Endodermal cell (in vitro differentiated cells): ENCODE data around the gene OR1M1. TPM values are rescaled to one million over a fixed set of nuclear protein-coding genes. Genes with fewer than 3 reads are reported as not detected.

Experiments used
- DNase-seq: peaks from one replicate; pipeline ENCODE4 v3.0.0-alpha.2; 2017
- H3K27ac ChIP-seq: 2 replicates; pipeline ENCODE4 v1.5.1; 2013; ENCODE audit warnings: mild to moderate bottlenecking, low read depth, low read length, moderate library complexity
- H3K27me3 ChIP-seq: 2 replicates; pipeline ENCODE4 v1.6.1; 2013; ENCODE audit warnings: mild to moderate bottlenecking, low read length, moderate library complexity; ENCODE audit not compliant: insufficient read depth, control insufficient read depth, poor library complexity, severe bottlenecking
- H3K36me3 ChIP-seq: 2 replicates; pipeline ENCODE4 v1.7.0; 2013; ENCODE audit warnings: mild to moderate bottlenecking, low read length, moderate library complexity; ENCODE audit not compliant: control insufficient read depth, insufficient read depth
- H3K4me1 ChIP-seq: one replicate; pipeline ENCODE4 v1.7.0; 2013; ENCODE audit warnings: low read length; ENCODE audit not compliant: control insufficient read depth, insufficient read depth
- H3K4me3 ChIP-seq: 2 replicates; pipeline ENCODE4 v1.5.1; 2013; ENCODE audit warnings: mild to moderate bottlenecking, low read length, moderate library complexity
- H3K9ac ChIP-seq: 2 replicates; pipeline ENCODE4 v1.6.1; 2013; ENCODE audit warnings: mild to moderate bottlenecking, low read length, moderate library complexity; ENCODE audit not compliant: poor library complexity, severe bottlenecking; ENCODE audit errors: extremely low read depth
- H3K9me3 ChIP-seq: 2 replicates; pipeline ENCODE4 v1.6.1; 2013; ENCODE audit warnings: mild to moderate bottlenecking, low read length, moderate library complexity; ENCODE audit not compliant: control insufficient read depth
- H3K27ac Mint-ChIP-seq: 2 replicates; pipeline ENCODE4 v1.8.0; 2020; ENCODE audit warnings: mixed read lengths
- H3K27me3 Mint-ChIP-seq: 2 replicates; pipeline ENCODE4 v1.8.0; 2021; ENCODE audit warnings: mild to moderate bottlenecking, mixed read lengths; ENCODE audit not compliant: insufficient read depth
- H3K36me3 Mint-ChIP-seq: 2 replicates; pipeline ENCODE4 v1.8.0; 2020; ENCODE audit warnings: low read depth, mixed read lengths
- H3K4me1 Mint-ChIP-seq: 2 replicates; pipeline ENCODE4 v1.8.0; 2020; ENCODE audit warnings: mixed read lengths
- H3K4me3 Mint-ChIP-seq: 2 replicates; pipeline ENCODE4 v1.8.0; 2020; ENCODE audit warnings: mild to moderate bottlenecking, moderate library complexity, mixed read lengths
- H3K9me3 Mint-ChIP-seq: 2 replicates; pipeline ENCODE4 v1.8.0; 2020; ENCODE audit warnings: mild to moderate bottlenecking, mixed read lengths
- WGBS, 2 experiments: methylation state at CpG; one replicate each; pipeline versions ENCODE4 v1.1.5 to v1.1.7; 2013; ENCODE audit warnings: missing lambda C conversion rate in 2 of 2, mixed read lengths in 1 of 2; ENCODE audit not compliant: insufficient coverage in 1 of 2, insufficient read length in 1 of 2; 5-methylcytosine and 5-hydroxymethylcytosine counted together
- total RNA-seq, 2 donors: library from RNA; stranded (reverse); fragmentation: NEBNext Ultra II Directional in 1 of 2; extraction: Animal tissue kit (Norgen Biotek cat#: 25700) in 1 of 2; gene quantifications; 2 replicates in 1 of 2; 3 replicates in 1 of 2; pipeline ENCODE4 v1.2.1, GENCODE V29; 2021
- TF ChIP-seq, protein P1 (sequence below): fragments of 200-600 bp; sonication (generic); conservative IDR thresholded peaks from 2 replicates; pipeline ENCODE4 v1.5.0; 2021; ENCODE audit warnings: antibody characterized with exemption, mild to moderate bottlenecking

The OR1M1 gene
- total RNA-seq, 2 donors from 2014 or later, result not detected

DNA sequence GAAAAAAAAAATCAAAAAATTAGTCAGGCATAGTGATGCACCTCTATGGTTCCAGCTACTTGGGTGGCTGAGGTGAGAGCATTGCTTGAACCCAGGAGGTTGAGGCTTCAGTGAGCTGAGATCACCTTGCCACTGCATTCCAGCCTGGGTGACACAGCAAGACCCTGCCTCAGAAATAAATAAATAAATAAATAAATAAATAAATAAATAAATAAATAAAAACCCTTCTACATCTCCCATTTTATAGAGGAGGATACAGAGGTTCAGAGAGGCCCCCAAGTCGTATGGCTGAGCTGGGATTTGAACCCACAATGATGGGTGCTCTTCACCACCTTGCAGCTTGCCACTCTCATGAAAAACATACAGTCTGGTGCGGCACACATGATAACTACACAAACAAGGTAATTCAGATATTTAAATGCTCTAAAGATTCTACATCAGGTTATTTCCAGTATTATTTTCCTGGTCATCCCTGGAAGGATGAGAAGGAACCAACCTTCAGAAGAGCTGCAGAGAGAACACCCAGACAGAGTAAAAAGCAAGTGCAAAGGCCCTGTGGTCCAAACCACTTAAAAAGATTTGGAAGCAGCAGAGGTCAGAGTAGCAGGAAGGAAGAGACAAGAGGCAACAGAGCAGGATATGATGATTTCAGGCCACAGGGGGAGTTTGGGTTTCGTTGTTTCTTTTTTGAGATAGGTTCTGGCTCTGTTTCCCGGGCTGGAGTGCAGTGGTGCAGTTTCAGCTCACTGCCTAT is 29.2 kb upstream of the OR1M1 start:
- Histone ChIP-seq H3K4me3 (no peak overlapping the region), H3K36me3 (no peaks in the 10 kb centered on the region), H3K9me3 (no peaks in the 10 kb centered on the region), H3K27ac (no peak overlapping the region), H3K4me1 (no peaks in the 10 kb centered on the region), H3K27me3 (no peaks in the 10 kb centered on the region), H3K9ac (no peak overlapping the region)
- Mint-ChIP-seq H3K4me1 (peaks cover 26% of the 10 kb centered on the region), H3K36me3 (no peaks in the 10 kb centered on the region), H3K4me3 (no peak overlapping the region), H3K27me3 (no peaks in the 10 kb centered on the region), H3K9me3 (peaks cover 19% of the 10 kb centered on the region), H3K27ac (no peak overlapping the region)
- TF ChIP-seq, protein P1, sequence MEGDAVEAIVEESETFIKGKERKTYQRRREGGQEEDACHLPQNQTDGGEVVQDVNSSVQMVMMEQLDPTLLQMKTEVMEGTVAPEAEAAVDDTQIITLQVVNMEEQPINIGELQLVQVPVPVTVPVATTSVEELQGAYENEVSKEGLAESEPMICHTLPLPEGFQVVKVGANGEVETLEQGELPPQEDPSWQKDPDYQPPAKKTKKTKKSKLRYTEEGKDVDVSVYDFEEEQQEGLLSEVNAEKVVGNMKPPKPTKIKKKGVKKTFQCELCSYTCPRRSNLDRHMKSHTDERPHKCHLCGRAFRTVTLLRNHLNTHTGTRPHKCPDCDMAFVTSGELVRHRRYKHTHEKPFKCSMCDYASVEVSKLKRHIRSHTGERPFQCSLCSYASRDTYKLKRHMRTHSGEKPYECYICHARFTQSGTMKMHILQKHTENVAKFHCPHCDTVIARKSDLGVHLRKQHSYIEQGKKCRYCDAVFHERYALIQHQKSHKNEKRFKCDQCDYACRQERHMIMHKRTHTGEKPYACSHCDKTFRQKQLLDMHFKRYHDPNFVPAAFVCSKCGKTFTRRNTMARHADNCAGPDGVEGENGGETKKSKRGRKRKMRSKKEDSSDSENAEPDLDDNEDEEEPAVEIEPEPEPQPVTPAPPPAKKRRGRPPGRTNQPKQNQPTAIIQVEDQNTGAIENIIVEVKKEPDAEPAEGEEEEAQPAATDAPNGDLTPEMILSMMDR, result no peak
- DNase-seq, result no peak
- WGBS, 2 experiments, result 90 to 95% methylated on average over 4 of the region's 4 CpGs

DNA sequence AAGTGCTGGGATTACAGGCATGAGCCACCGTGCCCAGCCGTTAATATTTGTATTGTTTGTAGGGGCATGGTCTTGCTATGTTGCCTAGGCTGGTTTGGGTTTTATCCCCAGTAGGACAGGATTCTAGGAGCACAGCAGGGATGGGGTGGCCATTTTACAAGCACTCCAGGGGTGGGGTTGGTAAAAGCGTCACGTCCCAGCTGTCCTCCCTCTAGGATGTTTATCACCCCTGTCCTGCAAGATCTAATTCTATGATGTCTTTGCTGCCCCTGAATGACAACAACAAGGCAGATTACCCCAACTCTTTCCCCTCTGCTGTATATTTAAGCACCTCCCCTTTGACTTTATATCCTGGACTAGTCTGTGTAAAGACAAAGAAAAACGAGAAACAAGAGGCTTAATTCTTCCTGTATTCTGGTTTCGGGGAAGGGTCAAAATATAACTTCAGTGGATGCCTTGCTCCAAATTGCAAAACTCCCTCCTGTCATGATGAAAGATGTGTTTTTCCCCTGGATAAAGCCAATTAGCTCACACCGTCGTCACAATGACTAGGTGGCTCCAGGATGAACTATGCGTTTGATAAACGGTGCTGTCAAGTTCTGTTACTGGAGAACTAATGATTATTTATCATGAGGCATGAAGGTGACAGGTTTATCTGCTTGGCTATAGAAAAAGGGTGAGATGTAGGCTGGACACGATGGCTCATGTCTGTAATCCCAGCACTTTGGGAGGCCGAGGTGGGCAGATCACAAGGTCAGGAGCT is 27.8 kb upstream of the OR1M1 start:
- 78 to 83% methylated on average over 10 to 12 of the region's 12 CpGs for WGBS, 2 experiments
- H3K27ac Mint-ChIP-seq, result peak overlapping the region; percentile 78

GRCh38 chr19:9060564-9061340 is 26.1 kb upstream of the OR1M1 start:
- Mint-ChIP-seq H3K9me3 (no peaks in the 10 kb centered on the region), H3K36me3 (no peaks in the 10 kb centered on the region), H3K4me3 (no peak overlapping the region), H3K27ac (no peak overlapping the region), H3K27me3 (no peaks in the 10 kb centered on the region), H3K4me1 (peaks cover 11% of the 10 kb centered on the region)
- no peak for DNase-seq
- H3K27me3 ChIP-seq, result no peaks in the 10 kb centered on the region
- WGBS, 2 experiments, result 83 to 84% methylated on average over 15 of the region's 17 CpGs
- no peak overlapping the region for H3K27ac ChIP-seq
- no peaks in the 10 kb centered on the region for H3K36me3 ChIP-seq
- TF ChIP-seq, protein P1, result no peak
- H3K4me1 ChIP-seq, result no peaks in the 10 kb centered on the region
- H3K9ac ChIP-seq, result no peak overlapping the region
- no peak overlapping the region for H3K4me3 ChIP-seq
- no peaks in the 10 kb centered on the region for H3K9me3 ChIP-seq

More for the DNA sequence above, 27.8 kb upstream of the OR1M1 start:
- Histone ChIP-seq H3K36me3 (no peaks in the 10 kb centered on the region), H3K27ac (no peak overlapping the region), H3K9ac (no peak overlapping the region), H3K4me1 (no peaks in the 10 kb centered on the region), H3K27me3 (no peaks in the 10 kb centered on the region), H3K9me3 (no peaks in the 10 kb centered on the region), H3K4me3 (no peak overlapping the region)
- H3K9me3 Mint-ChIP-seq, result peaks cover 7% of the 10 kb centered on the region
- H3K27me3 Mint-ChIP-seq, result no peaks in the 10 kb centered on the region
- H3K36me3 Mint-ChIP-seq, result no peaks in the 10 kb centered on the region
- H3K4me1 Mint-ChIP-seq, result peaks cover 21% of the 10 kb centered on the region
- TF ChIP-seq, protein P1, result no peak
- H3K4me3 Mint-ChIP-seq, result no peak overlapping the region
- DNase-seq, result no peak
